BJ (cell line): ENCODE measurements around the gene POLR1B. TPM values are rescaled to one million over a fixed set of nuclear protein-coding genes. Genes with fewer than 3 reads are reported as not detected.
"Not testable (repeated sequence)": the region's sequence is repeated elsewhere in the genome, so short reads cannot be mapped to it uniquely, and the experiment has no call there.

Experiments
- CTCF ChIA-PET: fragments of 350-600 bp; formaldehyde crosslinking; extraction: SDS; loops from one replicate; lab custom pipeline; 2021; ENCODE audit warnings: antibody characterized with exemption, inconsistent platforms; lab: Yijun Ruan, JAX
- POLR2A ChIA-PET: fragments of 300-600 bp; sonication (Branson Sonifier 250); formaldehyde crosslinking; extraction: SDS; loops from one replicate; lab custom pipeline; 2021; ENCODE audit warnings: antibody characterized with exemption; lab: Charles Lee
- DNase-seq: peaks from one replicate; pipeline ENCODE4 v3.0.0-alpha.2; 2011; ENCODE audit warnings: low read depth
- H3K27me3 ChIP-seq: 2 replicates; pipeline ENCODE4 v1.6.0; 2011; ENCODE audit warnings: low read length; ENCODE audit not compliant: control insufficient read depth, insufficient read depth
- H3K36me3 ChIP-seq: 2 replicates; pipeline ENCODE4 v1.5.1; 2011; ENCODE audit warnings: low read length; ENCODE audit not compliant: control insufficient read depth, insufficient read depth
- H3K4me3 ChIP-seq: 2 replicates; pipeline ENCODE4 v1.5.1; 2011; ENCODE audit warnings: low read depth, mild to moderate bottlenecking, control low read depth, low read length
- polyA plus RNA-seq: library from polyadenylated mRNA; depleted of rRNA; stranded (reverse); fragments of >200 nt; gene quantifications from 2 replicates; pipeline ENCODE4 v1.2.3, GENCODE V29; 2011
- TF ChIP-seq, protein P1 (sequence below): IDR thresholded peaks from 2 replicates; pipeline ENCODE4 v1.5.1; 2011; ENCODE audit warnings: low read depth, mild to moderate bottlenecking, control low read depth, inconsistent platforms, low read length, moderate library complexity; ENCODE audit not compliant: insufficient read depth

The POLR1B gene
- polyA plus RNA-seq, 1 experiment: 11.8 TPM

DNA sequence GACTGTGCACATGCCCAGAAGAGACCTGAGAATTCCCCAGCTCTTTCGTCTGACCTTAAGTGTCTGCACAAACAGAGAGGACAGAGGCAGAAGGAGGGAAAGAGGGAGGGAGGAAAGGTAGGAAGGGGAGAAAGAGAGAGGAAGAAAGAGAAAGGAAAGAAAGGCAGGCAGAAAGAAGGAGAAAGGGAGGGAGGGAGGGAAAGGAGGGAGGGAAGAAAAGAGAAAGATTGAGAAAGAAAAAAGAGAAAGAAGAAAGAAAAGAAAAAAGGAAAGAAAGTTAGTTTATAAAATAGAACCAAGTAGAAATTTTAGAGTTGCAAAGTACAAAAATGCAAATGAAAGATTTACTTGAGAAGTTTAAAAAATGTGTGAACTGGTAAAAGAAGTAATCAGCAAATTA, 7.4 kb upstream of the POLR1B start:
- ChIA-PET POLR2A (no interaction called here), CTCF (interaction anchor here (0.7 kb wide), 1 partner anchor 409 kb away, joined by 3 read pairs; no protein-coding TSS in a partner anchor)

DNA sequence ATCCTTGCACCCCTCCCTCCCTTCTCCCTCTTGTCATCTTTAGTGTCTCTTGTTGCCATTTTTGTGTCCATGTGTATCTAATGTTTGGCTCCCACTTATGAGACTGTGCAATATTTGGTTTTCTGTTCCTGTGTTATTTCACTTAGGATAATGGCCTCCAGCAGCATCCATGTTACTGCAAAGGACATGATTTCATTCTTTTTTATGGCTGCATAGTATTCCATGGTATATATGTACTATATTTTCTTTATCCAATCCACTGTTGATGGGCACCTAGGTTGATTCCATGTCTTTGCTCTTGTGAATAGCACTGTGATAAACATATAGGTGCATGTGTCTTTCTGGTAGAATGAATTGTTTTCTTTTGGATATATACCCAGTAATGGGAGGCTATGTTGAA, 5.6 kb upstream of the POLR1B start:
- H3K4me3 ChIP-seq, DNase-seq, H3K27me3 ChIP-seq, CTCF ChIA-PET, H3K36me3 ChIP-seq, POLR2A ChIA-PET: not testable (repeated sequence)

More for the DNA sequence above, 7.4 kb upstream of the POLR1B start:
- DNase-seq: no peak
- H3K4me3 ChIP-seq: no peak overlapping the region
- TF ChIP-seq, protein P1, sequence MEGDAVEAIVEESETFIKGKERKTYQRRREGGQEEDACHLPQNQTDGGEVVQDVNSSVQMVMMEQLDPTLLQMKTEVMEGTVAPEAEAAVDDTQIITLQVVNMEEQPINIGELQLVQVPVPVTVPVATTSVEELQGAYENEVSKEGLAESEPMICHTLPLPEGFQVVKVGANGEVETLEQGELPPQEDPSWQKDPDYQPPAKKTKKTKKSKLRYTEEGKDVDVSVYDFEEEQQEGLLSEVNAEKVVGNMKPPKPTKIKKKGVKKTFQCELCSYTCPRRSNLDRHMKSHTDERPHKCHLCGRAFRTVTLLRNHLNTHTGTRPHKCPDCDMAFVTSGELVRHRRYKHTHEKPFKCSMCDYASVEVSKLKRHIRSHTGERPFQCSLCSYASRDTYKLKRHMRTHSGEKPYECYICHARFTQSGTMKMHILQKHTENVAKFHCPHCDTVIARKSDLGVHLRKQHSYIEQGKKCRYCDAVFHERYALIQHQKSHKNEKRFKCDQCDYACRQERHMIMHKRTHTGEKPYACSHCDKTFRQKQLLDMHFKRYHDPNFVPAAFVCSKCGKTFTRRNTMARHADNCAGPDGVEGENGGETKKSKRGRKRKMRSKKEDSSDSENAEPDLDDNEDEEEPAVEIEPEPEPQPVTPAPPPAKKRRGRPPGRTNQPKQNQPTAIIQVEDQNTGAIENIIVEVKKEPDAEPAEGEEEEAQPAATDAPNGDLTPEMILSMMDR: no peak
- H3K27me3 ChIP-seq: no peaks in the 10 kb centered on the region
- 0 out of 2 replicates have a peak, but pooled peaks cover 3% of the 10 kb centered on the region for H3K36me3 ChIP-seq

DNA sequence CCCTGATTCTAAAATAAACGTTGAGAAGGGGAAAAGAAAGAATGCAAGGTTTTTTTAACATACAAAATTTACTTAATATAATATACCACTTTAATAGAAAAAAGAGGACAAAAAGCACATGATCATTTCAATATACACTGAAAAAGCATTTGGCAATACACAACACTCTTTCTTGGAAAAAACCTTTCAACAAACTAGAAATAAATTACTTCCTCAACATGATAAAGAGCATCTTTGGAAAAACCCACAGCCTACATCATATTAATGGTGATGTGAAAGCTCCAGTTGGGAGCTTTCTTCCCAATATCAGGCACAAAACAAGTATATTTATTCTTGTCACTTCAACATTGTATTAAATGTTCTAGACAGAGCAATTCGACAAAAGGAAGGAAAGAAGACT, 3.0 kb upstream of the POLR1B start:
- DNase-seq: no peak
- TF ChIP-seq, protein P1: no peak
- ChIA-PET POLR2A (no interaction called here), CTCF (no interaction called here)
- no peaks in the 10 kb centered on the region for H3K27me3 ChIP-seq
- no peaks in the 10 kb centered on the region for H3K36me3 ChIP-seq
- no peak overlapping the region for H3K4me3 ChIP-seq

DNA sequence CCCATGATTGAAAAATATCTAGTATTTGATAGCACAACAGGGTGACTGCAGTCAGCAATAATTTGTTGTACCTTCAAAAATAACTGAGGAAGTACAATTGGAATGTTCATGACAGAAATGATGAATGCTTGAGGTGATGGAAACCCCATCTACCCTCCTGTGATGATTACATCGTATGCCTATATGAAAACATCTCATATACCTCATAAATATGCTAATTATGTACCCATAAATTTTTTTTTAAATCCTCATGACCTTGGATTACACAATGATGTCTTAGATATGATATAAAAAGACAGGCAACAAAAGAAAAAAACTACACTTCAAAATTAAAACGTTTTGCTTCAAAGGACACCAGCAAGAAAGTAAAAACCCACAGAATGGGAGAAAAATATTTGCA, 1.4 kb upstream of the POLR1B start:
- POLR2A ChIA-PET: no interaction called here
- no peak for DNase-seq

DNA sequence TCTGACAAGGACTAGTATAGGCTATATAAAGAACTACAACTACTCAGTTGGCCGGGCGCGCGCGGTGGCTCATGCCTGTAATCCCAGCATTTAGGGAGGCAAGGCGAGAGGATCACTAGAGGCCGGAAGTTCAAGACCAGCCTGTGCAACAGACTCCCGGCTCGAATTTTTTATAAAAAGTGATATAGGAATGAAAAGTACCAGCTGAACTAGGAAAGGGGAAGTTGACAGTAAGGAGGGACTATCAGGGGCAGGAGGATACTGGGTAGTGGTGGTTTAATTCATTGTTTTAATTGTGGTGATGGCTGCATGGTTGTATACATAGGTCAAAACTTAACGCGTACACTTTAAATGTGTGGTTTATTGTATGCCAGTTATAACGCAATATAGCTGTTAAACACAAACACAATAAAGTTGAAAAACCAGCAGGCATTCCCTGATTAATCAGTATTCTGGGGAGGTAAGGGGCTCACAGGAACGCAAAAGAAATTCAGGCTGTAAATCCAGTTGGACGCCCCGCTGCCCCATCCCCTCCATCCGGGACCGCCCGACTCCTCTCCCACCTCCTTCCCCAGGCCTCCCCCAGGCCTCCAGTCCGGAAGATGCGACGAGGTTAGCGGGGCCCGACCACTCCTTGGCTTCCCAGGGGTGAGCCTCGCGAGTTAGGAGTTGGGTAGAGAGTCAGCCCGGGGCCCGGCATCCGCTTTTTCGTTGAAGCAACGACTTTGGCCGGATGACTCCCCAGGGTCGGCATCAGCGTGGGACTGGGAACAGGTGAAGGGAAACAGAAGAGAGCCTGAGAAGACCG, 746 bp upstream of the POLR1B start:
- TF ChIP-seq, protein P1: no peak
- CTCF ChIA-PET: no interaction called here
- no peak for DNase-seq
- no peaks in the 10 kb centered on the region; the same call in 1 of the 2 replicates for H3K36me3 ChIP-seq
- no peaks in the 10 kb centered on the region for H3K27me3 ChIP-seq
- POLR2A ChIA-PET: no interaction called here
- peak overlapping the region; percentile 88 for H3K4me3 ChIP-seq

More for the DNA sequence above, 1.4 kb upstream of the POLR1B start:
- Histone ChIP-seq H3K36me3 (no peaks in the 10 kb centered on the region), H3K4me3 (no peak overlapping the region), H3K27me3 (no peaks in the 10 kb centered on the region)
- CTCF ChIA-PET: no interaction called here
- TF ChIP-seq, protein P1: no peak
